GM21515 (cell line): ENCODE results near the gene DOP1B.
"Not testable (repeated sequence)": the region's sequence is repeated elsewhere in the genome, so short reads cannot be mapped to it uniquely, and the experiment has no call there.

ENCODE experiments used
- ATAC-seq: cut with Tn5 transposase; IDR thresholded peaks from one replicate; pipeline ENCODE4 v1.9.1; 2021; ENCODE audit not compliant: unreplicated experiment

DOP1B gene

DNA sequence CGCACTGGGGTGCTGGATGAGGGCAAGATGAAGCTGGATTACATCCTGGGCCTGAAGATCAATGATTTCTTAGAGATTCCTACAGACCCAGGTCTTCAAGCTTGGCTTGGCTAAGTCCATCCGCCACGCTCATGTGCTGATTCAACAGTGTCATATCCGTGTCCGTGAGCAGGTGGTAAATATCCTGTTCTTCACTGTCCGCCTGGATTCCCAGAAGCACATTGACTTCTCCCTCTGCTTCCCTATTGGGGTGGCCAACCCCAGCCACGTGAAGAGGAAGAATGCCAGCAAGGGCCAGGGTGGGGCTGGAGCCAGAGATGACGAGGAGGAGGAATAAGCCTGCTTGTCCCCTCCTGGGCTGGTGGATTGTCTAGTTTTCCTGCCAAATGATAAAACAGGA lies 23.9 kb upstream of the DOP1B start:
- no peak for ATAC-seq

DNA sequence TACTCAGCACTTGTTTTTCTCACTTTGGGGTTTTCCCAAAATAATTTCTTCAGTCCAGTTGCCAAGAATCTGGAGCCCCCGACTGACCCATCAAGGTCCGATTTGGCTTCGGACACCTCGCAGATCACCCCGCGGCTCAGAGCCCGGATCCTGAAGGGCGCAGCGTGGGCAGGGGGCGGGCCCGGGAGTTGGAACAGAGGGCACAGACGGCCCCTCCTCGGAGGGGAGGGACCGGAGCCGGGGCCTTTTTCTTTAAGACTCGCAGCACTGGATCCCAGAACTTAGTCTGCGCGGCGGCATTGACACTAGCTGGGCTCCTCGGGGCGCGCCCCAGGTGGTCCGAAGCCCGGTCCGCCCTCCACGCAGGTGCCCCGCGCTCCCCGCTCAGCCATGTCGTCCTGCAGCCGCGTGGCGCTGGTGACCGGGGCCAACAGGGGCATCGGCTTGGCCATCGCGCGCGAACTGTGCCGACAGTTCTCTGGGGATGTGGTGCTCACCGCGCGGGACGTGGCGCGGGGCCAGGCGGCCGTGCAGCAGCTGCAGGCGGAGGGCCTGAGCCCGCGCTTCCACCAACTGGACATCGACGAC lies 21.7 kb upstream of the DOP1B start, which contains the start of gene CBR3:
TSS of gene CBR3 (plus strand) at position 277 of the 588 bp plus-strand sequence. CDS start at position 391, 114 bp downstream.
- ATAC-seq: no peak

DNA sequence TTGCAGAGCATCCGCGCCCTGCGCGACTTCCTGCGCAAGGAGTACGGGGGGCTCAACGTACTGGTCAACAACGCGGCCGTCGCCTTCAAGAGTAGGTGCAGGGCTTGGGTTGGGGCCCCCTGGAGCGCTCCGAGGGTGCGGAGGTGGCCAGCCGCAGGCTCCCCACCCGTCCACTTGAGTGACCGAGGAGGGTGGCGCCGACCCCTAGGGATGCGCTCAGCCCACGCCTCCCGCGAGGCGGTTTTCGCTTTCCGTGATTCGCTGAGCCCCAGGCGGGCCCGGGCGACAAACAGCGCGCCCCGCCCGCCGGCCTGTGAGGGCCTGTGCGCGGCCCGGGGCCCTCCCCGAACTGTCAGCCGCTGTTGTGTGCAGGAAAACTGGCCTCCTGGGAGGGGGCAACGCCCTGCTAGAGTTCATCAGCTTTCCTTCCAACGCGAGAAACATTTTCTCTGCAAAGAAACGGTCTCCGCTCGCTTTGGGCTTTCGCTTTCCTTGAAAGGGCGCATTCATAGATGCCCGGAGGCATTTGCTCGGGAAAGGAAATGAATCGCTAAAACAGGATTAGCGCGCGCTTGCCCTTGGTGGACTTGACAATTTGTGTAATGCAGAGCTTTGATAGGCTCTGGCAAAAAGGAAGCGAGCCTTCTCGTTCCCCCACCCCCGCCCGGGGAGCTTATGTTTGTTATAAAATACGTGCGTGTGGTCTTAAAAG lies 21.1 kb upstream of the DOP1B start:
- ATAC-seq: no peak

DNA sequence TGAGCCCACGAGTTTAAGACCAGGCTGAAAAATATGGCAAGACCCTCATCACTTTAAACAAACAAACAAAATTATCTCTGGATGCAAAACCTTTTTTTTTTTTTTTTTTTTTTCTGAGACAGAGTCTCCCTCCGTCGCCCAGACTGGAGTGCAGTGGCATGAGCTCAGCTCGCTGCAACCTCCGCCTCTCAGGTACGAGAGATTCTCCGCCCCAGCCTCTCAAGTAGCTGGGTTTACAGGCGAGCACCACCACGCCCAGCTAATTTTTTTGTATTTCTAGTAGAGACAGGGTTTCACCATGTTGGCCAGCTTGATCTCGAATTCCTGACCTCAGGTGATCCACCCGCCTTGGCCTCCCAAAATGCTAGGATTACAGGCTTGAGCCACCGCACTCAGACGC lies 16.8 kb upstream of the DOP1B start:
- not testable (repeated sequence) for ATAC-seq

DNA sequence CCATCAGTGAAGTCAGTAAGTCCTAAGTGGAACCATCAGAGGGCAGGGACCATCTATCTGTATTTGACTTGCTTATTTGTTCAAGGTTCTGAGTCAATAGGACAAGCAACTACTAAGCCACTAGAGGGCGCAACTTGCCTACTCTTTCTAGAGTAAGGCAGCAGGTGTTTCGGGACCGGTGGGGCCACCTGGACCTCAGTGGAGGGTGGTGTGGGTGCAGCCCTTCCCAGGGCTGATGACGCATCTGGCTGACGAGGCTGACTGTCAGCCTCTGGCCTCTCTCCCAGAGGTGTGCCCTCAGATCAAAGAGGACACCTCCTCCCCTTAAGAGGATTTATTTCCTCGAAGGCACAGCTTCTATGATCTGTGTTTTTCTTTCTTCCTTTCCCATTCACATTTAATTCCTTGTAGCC lies 15.1 kb upstream of the DOP1B start:
- peak; percentile 91 for ATAC-seq

DNA sequence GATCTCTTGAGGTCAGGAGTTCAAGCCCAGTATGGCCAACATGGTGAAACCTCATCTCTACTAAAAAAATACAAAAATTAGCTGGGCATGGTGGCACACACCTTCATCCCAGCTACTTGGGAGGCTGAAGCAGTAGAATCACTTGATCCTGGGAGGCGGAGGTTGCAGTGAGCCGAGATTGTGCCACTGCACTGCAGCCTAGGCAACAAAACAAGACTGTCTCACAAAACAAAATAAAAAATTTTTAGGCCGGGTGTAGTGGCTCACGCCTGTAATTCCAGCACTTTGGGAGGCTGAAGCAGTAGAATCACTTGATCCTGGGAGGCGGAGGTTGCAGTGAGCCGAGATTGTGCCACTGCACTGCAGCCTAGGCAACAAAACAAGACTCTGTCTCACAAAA lies 12.4 kb upstream of the DOP1B start:
- not testable (repeated sequence) for ATAC-seq

DNA sequence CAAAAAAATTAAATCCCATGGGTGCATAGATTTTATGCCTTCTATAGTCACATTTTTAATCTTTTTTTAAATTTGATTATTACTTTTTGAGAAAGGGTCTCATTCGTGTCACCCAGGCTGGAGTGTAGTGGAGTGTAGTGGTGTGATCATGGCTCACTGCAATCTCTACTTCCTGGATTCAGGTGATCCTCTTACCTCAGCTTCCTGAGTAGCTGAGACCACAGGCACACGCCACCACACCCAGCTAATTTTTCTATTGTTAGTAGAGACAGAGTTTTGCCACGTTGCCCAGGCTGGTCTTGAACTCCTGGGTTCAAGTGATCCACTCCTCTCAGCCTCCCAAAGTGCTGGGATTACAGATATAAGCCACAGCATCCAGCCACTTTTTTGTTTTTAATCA lies 11.4 kb upstream of the DOP1B start:
- no peak for ATAC-seq

DNA sequence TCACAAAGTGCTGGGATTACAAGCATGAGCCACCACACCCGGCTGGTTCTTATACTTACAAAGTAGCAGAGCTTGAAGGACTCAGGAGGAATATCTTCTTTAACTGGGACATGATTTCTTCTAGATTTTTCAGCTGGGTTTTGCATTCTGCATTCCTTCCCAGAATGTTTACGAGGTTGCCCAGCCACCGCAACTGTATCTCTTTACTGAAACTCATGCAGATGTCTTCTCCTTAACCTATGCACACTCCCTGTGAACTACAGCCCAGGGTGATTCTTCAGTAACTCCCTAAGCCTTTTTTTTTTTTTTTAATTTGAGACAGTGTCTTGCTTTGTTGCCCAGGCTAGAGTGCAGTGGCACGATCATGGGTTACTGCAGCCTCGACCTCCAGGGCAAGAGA lies 8.7 kb upstream of the DOP1B start:
- ATAC-seq: no peak

DNA sequence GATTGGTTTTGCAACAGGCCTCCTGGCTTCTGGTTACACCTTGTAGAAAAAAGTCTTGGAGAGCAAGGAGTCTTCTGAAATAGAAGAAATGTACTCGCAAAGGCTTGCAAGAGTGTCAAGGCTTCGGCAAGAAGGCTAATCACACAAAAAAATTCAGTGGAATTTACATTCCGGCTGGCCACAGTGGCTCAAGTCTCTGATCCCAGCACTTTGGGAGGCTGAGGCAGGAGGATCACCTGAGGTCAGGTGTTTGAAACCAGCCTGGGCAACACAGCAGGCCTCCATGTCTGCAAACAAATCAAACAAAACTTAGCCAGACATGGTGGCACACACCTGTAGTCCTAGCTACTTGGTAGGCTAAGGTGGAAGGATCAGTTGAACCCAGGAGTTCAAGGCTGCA lies 7.7 kb upstream of the DOP1B start:
- no peak for ATAC-seq

DNA sequence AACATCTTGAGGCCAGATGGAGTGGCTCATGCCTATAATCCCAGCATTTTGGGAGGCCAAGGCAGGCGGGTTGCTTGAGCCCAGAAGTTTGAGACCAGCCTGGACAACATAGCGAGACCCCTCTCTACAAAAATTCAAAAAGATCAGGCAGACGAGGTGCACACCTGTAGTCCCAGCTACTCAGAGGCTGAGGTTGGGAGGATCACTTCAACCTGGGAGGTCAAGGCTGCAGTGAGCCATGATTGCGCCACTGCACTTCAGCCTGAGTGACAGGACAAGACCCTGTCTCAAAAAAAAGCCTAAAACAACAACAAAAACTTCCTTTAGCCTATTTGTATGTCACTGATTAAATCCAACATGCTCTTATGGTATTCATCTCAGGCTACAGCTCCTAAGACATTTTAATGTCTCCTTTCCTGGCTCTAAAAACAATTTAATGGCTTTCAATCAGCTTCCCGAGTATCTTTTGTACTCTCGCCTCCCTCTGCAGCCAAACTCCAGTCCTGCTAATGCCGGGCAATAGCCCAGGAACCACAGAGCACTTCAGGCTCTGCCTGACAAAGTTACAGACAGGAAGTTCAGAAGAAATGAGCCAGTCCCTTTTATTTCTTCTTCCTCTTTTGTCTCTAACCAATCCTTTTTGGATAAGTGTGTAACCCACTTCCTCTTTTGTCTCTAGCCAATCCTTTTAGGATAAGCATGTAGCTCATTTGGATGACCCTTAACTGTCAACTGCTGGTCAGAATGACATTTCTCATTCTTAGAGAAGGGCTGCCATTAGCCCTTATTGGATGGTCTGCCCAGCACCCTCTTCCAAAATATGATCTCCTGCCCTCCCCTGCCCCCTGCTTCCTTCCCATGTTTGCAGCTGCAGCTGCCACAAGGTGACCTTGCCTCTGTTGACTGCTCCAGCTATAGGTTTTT lies 6.6 kb upstream of the DOP1B start:
- peak; percentile 51 for ATAC-seq

DNA sequence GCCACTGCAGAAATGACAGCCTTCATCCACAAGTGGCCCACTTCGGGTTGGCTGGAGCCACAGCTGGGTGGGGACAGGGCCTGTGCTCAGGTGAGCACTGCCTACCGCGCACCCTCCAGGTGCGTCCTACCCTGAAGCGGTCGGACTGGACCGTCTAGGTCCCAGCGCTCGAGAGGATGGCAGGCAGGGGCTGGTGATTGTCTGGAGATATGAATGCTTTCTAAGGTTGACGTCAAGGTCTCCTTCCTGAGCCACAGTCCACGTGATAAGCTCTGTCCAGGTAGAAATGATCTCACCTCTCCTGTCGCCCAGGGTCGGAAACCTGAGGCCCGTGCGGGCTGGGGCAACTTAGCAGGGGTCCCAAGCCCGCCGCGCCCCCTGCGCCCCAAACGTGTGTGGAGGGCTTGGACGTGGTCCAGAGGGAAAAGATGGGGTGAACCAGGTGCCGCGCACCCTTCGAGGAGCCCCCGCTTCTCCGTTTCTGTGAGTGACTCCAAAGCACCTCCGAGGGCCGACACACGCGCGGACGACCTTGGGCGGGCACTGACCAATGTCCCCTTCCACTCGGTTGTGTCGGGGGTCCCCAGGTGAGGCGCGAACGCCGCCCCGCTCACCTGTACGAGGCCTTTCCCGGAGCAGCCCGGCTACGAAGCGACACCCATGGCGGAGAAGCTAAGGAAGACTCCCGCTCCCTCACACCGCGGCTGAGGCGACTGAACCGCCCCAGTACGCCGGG lies 853 bp upstream of the DOP1B start:
- ATAC-seq: no peak

DNA sequence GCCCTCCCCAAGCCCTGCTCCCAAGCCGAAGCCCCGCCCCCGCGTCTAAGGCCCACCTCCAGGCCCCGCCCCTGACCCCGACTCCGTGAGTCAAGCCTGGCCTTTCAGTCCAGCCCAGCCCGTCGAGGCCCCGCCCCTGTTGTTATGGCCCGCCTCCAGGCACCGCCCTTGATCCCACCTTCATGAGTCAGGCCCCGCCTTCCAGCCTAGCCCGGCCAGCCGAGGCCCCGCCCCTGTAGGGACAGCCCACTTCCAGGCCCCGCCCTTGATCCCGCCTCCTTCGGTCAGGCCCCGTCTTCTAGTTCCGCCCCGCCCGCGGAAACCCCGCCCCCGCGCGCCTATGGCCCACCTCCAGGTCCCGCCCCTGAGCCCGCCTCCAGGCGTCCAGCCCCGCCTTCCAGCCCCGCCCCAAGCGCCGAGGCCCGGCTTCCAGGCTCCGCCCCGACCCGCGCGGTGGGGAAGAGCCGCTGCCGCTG lies 247 bp upstream of the DOP1B start:
- ATAC-seq: peak; percentile 87

DNA sequence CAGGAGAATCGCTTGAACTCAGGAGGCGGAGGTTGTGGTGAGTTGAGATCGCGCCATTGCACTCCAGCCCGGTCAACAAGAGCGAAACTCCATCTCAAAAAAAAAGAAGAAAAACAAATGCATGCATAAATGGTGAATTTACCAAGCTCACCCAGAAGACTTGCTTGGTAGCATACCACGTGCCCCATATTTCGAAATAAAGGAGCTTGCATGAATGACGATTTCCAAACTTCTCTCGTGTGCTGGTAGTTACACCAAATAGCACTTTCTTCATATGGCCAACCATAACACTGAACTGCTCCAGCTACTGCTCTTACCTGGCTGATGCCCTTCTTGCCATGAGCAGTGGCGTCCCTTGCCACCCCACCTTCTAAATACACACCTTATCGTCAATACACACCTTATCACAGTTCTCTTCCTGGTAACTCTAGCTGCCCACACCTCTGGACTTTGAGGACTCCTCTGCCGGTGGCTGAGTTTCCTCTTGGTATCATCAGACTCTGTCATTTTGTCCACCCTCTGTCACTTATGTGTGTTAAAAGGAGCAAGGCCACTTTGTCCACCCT lies 2.8 kb downstream of the DOP1B start:
- no peak for ATAC-seq

DNA sequence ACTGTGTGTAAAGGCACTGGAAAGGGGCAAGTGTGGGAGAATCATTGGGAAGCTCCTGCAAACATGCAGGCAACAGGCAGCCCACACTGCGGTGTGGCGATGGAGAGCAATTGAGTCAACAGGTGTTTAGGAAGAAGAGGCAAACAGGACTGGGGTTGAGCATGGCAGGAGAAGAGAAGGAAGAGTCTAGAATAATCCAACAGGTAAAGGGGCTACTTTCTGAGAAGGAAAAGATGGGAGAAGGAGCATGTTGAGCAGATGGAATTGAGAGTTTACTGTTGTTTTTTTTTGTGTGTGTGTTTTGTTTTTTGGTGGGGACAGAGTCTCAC lies 4.2 kb downstream of the DOP1B start:
- ATAC-seq: no peak

DNA sequence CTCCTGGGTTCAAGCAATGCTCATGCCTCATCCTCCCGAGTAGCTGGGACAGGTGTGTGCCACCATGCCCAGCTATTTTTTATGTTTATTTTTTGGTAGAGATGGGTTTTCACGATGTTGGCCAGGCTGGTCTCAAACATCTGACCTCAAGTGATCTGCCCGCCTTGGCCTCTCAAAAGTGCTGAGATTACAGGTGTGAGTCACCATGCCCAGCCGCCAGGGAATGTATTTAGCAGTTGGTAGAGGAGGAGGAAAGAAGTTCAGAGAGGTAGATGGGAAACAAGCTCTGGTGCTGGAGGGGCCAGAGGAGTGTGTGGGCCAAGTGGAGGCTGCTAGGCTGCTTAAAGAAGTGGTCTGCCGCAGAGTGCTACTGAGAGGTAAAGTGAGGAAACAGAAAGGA lies 6.0 kb downstream of the DOP1B start:
- ATAC-seq: no peak

DNA sequence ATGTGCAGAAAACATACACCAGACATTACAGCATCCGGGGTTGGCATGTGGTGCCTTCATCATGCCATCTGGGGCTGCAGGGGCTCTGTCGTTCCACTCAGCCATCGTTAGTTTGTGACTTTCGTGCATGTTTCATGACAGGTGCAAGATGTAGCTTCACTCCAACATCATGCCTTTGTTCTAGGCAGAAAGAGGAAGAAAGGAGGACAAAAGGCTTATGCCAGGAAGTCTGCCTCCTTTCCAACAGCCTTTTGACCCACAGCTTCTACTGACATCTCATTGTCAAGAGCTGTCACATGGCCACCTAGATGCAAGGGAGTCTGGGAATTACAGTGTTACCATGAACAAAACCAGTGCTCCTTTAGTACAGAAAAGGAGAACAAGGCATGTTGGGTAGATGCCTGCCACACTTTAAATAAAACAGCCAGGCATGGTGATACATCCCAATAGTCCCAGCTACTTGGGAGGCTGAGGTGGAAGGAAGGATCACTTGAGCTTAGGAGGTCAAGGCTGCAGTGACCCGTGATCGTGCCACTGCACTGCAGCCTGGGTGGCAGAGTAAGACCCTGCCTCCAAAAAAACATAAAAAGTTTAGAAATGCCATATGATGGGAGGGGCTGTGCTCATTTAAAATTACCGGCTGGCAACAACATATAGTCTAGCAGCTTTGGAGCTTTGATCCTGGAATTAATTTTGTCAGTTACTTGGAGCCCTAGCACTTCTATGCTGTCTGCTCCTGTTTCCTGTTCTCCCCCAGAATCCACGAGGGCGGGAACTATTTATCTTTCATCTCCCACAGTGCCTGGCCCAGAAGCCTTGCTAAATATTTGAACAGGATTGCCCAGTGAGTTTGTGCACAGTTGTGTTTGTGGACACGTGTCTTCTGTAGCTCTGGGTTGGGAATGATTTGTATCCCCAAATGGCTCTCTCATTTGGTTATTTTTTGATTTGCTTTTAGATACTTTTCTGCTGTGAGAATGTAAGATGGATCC lies 7.4 kb downstream of the DOP1B start:
- no peak for ATAC-seq

DNA sequence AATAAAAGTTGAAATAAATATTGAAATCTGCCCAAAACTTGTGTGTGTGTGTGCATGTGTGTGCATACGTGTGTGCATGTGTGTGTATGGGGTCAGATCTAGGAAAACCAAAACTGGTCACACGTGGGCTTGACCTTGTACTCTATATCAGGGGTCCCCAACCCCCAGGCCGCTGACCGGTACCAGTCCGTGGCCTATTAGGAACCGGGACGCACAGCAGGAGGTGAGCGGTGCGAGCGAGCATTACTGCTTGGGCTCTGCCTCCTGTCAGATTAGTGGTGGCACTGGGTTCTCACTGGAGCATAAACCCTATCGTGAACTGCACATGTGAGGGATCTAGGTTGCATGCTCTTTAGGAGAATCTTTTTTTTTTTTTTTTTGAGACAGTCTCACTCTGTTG lies 8.7 kb downstream of the DOP1B start:
- ATAC-seq: no peak

DNA sequence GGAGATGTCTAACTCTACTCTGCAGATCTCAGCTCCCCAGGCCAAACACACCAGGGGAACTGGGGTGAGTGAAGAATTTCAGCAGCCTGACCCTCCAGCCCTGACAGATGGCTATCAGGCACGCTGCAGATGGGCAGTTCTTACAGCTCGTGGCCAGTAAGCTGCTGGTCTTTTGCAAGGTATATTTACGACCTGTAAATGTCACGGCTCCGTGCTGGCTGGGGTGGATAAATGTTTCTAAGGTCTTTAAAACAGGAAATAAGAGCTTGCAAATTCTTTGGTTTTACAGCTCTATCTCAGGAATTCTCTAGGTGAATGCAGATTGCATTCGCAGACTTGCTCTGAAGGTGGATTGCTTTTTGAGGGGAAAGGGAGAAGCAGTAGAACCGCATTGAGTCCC lies 10.1 kb downstream of the DOP1B start:
- no peak for ATAC-seq

DNA sequence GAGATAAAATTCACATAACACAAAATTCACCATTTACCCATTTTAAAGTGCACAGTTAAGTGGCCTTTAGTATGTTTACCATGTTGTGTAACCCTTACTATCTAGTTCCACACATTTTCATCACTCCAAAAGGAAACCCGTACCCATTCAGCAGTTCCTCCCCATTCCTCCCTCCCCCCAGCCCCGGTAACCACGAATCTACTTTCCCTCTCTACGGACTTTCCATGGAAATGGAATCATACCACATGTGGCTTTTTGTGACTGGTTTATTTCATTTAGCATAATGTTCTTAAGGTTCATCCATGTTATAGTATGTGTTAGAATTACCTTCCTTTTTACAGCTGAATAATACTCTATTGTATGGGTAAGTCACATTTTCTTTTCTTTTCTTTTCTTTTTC lies 10.9 kb downstream of the DOP1B start:
- no peak for ATAC-seq
